SK-MEL-5 (cell line): ENCODE results near the gene HNRNPA3. TPM values are rescaled to one million over a fixed set of nuclear protein-coding genes. Genes with fewer than 3 reads are reported as not detected.
"Not testable (repeated sequence)": the region's sequence is repeated elsewhere in the genome, so short reads cannot be mapped to it uniquely, and the experiment has no call there.

Experiments
- DNase-seq: peaks from one replicate; pipeline ENCODE4 v3.0.0-alpha.2; 2016; ENCODE audit warnings: low read depth, low spot score
- in situ Hi-C: cut with HindIII; loops from 2 replicates; pipeline ENCODE4 v1.10.0; 2016; ENCODE audit warnings: low sequenced_read_pairs, high pct_unique_total_duplicates, low pct_unique_long_range_greater_than_20kb
- total RNA-seq: library from RNA; depleted of rRNA; stranded (reverse); fragments of >200 nt; shearing (Covaris generic); gene quantifications from 2 replicates; pipeline ENCODE4 v1.2.3, GENCODE V29; 2014

The HNRNPA3 gene
- total RNA-seq, 1 experiment from 2014 or later = 49.1 TPM

- no peak for DNase-seq
- in situ Hi-C loops = no loop called here
These were observed 28.0 kb upstream of the HNRNPA3 start for GRCh38 chr2:177184606-177185005.

GRCh38 chr2:177186038-177186437, 26.6 kb upstream of the HNRNPA3 start:
- in situ Hi-C loops, DNase-seq: not testable (repeated sequence)

- in situ Hi-C loops = no loop called here
- no peak for DNase-seq
These were observed 24.8 kb upstream of the HNRNPA3 start for GRCh38 chr2:177187631-177188312.

- no peak for DNase-seq
- in situ Hi-C loops = no loop called here
These were observed 23.8 kb upstream of the HNRNPA3 start for GRCh38 chr2:177188482-177189469.

GRCh38 chr2:177190941-177191340, 21.7 kb upstream of the HNRNPA3 start:
- DNase-seq = no peak
- in situ Hi-C loops = no loop called here

- in situ Hi-C loops = no loop called here
- DNase-seq = no peak
These were observed 19.8 kb upstream of the HNRNPA3 start for GRCh38 chr2:177192788-177193187.

GRCh38 chr2:177193240-177193639, 19.4 kb upstream of the HNRNPA3 start:
- no peak for DNase-seq
- in situ Hi-C loops = no loop called here

- peak; percentile 12 for DNase-seq
- in situ Hi-C loops = no loop called here
These were observed 17.4 kb upstream of the HNRNPA3 start for GRCh38 chr2:177195194-177195593.

- in situ Hi-C loops, DNase-seq: not testable (repeated sequence)
These were observed 12.2 kb upstream of the HNRNPA3 start for GRCh38 chr2:177200419-177200818.

- peak; percentile 10 for DNase-seq
- in situ Hi-C loops = no loop called here
These were observed 10.7 kb upstream of the HNRNPA3 start for GRCh38 chr2:177201919-177202346.

- no peak for DNase-seq
- in situ Hi-C loops = no loop called here
These were observed 8.2 kb upstream of the HNRNPA3 start for GRCh38 chr2:177204417-177204816.

GRCh38 chr2:177207101-177207500, 5.5 kb upstream of the HNRNPA3 start:
- in situ Hi-C loops = no loop called here

GRCh38 chr2:177211169-177211568, 1.4 kb upstream of the HNRNPA3 start:
- in situ Hi-C loops = no loop called here
- no peak for DNase-seq

More at GRCh38 chr2:177207101-177207500, 5.5 kb upstream of the HNRNPA3 start:
- DNase-seq = no peak

GRCh38 chr2:177211576-177212105, 953 bp upstream of the HNRNPA3 start:
- no peak for DNase-seq
- in situ Hi-C loops = no loop called here

GRCh38 chr2:177212891-177213856, 580 bp downstream of the HNRNPA3 start:
- peak; percentile 91 for DNase-seq
- in situ Hi-C loops = no loop called here

- in situ Hi-C loops = no loop called here
- no peak for DNase-seq
These were observed 4.8 kb downstream of the HNRNPA3 start for GRCh38 chr2:177217247-177217843.

- in situ Hi-C loops, DNase-seq: not testable (repeated sequence)
These were observed 7.2 kb downstream of the HNRNPA3 start for GRCh38 chr2:177219787-177220186.
